ENCODE results near the gene VASP. TPM values are rescaled to one million over a fixed set of nuclear protein-coding genes. Genes with fewer than 3 reads are reported as not detected.

VASP gene
- total and polyA plus RNA-seq, 2 of the 13 experiments (the other 11 are each of a cell fraction or from before 2014, with no cell fraction given), result 41.8 to 67.1 TPM

DNA sequence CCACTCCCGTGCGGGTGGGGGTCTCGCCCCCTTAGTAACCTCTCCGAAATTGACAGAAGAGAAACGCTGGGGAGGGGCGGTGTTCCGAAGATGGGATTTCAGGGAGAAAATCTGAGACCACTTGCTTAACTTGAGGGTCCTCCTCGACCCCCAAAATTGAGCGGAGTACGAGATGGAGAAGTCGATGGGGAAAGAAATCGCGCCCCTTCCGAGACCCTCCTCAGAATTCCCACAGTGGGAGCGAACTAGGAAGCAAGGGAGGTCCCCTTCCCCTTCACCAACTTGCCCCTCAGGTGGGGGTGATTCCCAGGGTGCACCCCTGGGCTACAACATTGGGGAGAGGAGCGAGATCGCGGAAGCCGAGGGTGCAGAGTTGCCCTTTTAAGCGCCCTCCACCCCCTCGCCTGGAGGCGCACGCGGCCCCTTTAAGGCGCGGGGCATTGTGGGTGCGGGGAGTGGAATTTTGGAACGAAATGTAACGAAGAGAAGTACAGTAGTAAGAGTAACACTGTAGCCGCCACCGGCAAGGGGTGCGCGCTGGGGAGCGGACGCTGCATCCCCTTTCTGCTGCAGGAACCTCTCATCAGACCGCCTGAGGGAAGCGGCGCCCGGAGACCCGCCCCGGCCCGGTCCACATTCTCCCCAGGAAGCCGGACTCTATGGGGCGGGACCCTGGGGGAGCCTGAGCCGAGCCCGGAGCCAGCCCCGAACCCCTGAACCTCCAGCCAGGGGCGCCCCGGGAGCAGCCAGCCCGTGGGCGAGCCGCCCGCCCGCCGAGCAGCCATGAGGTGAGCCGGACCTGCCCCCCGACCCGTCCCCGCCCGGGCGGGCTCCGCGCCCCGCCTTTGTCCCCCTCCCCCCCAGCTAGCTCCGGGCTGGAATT, at the start of gene VASP (continued):
- TF ChIP-seq, protein P1, sequence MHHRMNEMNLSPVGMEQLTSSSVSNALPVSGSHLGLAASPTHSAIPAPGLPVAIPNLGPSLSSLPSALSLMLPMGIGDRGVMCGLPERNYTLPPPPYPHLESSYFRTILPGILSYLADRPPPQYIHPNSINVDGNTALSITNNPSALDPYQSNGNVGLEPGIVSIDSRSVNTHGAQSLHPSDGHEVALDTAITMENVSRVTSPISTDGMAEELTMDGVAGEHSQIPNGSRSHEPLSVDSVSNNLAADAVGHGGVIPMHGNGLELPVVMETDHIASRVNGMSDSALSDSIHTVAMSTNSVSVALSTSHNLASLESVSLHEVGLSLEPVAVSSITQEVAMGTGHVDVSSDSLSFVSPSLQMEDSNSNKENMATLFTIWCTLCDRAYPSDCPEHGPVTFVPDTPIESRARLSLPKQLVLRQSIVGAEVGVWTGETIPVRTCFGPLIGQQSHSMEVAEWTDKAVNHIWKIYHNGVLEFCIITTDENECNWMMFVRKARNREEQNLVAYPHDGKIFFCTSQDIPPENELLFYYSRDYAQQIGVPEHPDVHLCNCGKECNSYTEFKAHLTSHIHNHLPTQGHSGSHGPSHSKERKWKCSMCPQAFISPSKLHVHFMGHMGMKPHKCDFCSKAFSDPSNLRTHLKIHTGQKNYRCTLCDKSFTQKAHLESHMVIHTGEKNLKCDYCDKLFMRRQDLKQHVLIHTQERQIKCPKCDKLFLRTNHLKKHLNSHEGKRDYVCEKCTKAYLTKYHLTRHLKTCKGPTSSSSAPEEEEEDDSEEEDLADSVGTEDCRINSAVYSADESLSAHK (CRISPR knock-in tag; IDR thresholded peaks at IDR 0.05; ENCODE audit: borderline replicate concordance), result no peak
- peak; percentile 74 for TF ChIP-seq FOSL2 (CRISPR knock-in tag; IDR thresholded peaks at IDR 0.05)
- TF ChIP-seq TCF12 (IDR thresholded peaks at IDR 0.05), result no peak
- TF ChIP-seq TCF12 (CRISPR knock-in tag; IDR thresholded peaks at IDR 0.05), result no peak
- no peak for TF ChIP-seq MYNN (CRISPR knock-in tag; IDR thresholded peaks at IDR 0.05; ENCODE audit: low read depth)
- TF ChIP-seq ZNF382 (CRISPR knock-in tag; IDR thresholded peaks at IDR 0.05; ENCODE audit: borderline replicate concordance), result no peak
- peak; percentile 41; the same call in 1 of the 2 replicates for TF ChIP-seq ETV5 (CRISPR knock-in tag; IDR thresholded peaks at IDR 0.05; ENCODE audit: borderline replicate concordance)
- TF ChIP-seq ZNF83 (CRISPR knock-in tag; IDR thresholded peaks at IDR 0.05; ENCODE audit: borderline replicate concordance), result no peak
- peak; percentile 51 for TF ChIP-seq XRCC5 (optimal IDR thresholded peaks at IDR 0.05; ENCODE audit: low read length)
- TF ChIP-seq ISL2 (CRISPR knock-in tag; IDR thresholded peaks at IDR 0.05), result 0 out of 2 replicates have a peak, but pooled peaks have one; percentile 60
- TF ChIP-seq TBL1XR1 (IDR thresholded peaks at IDR 0.05; ENCODE audit: borderline replicate concordance, low read length, partially characterized antibody), result no peak
- TF ChIP-seq IRF1 (CRISPR knock-in tag; IDR thresholded peaks at IDR 0.05; ENCODE audit: low read depth), result no peak
- peak; percentile 18; the same call in 1 of the 2 replicates for TF ChIP-seq ZNF224 (CRISPR knock-in tag; IDR thresholded peaks at IDR 0.05)
- peak; percentile 57 for TF ChIP-seq SUZ12 (IDR thresholded peaks at IDR 0.05; ENCODE audit: low read depth, low read length)
- peak; percentile 91 to 94 for TF ChIP-seq POLR2A (IDR thresholded peaks at IDR 0.05; ENCODE audit: insufficient read depth in 1 of 2, low read depth in 2 of 2, low read length in 2 of 2)
- TF ChIP-seq E2F1 (CRISPR knock-in tag; IDR thresholded peaks at IDR 0.05), result no peak
- no peak for TF ChIP-seq ZSCAN21 (CRISPR knock-in tag; IDR thresholded peaks at IDR 0.05; ENCODE audit: borderline replicate concordance)
- 0 out of 2 replicates have a peak, but pooled peaks have one; percentile 18 for TF ChIP-seq HOXD1 (CRISPR knock-in tag; IDR thresholded peaks at IDR 0.05)
- no peak for TF ChIP-seq HMGA1 (CRISPR knock-in tag; conservative IDR thresholded peaks at IDR 0.05)
- TF ChIP-seq NFIB (CRISPR knock-in tag; IDR thresholded peaks at IDR 0.05; ENCODE audit: borderline replicate concordance), result no peak
- TF ChIP-seq HDAC6 (IDR thresholded peaks at IDR 0.05; ENCODE audit: low read depth, low read length), result no peak
- TF ChIP-seq HINFP (CRISPR knock-in tag; IDR thresholded peaks at IDR 0.05; ENCODE audit: low read depth), result no peak; the same call in 1 of the 2 replicates
- no peak for TF ChIP-seq MTF2 (CRISPR knock-in tag; IDR thresholded peaks at IDR 0.05; ENCODE audit: borderline replicate concordance)
- no peak for TF ChIP-seq DNMT3B (CRISPR knock-in tag; conservative IDR thresholded peaks at IDR 0.05)
- peak; percentile 77 for TF ChIP-seq NRL (CRISPR knock-in tag; IDR thresholded peaks at IDR 0.05; ENCODE audit: borderline replicate concordance)
